Measurements from ENCODE around the gene EXOSC3. TPM values are rescaled to one million over a fixed set of nuclear protein-coding genes. Genes with fewer than 3 reads are reported as not detected.
A peak's percentile ranks its signal among the peaks of the same experiment; 100 is the strongest.
"Not testable (repeated sequence)": the region's sequence is repeated elsewhere in the genome, so short reads cannot be mapped to it uniquely, and the experiment has no call there.

The EXOSC3 gene
- polyA plus RNA-seq (ENCODE audit: low read depth in 6 of 6): 10 to 100 TPM; 28.9 to 39.5 (median 33.1) TPM

GRCh38 chr9:37784616-37785483 lies at the start of gene EXOSC3:
Gene EXOSC3 (minus strand): TSS chr9:37785064. CDS start chr9:37785044, 20 bp downstream.
- H3K27me3 Mint-ChIP-seq: peaks cover 0 to 12% (median 3%) of the 10 kb centered on the region in 3 donors
- ATAC-seq (ENCODE audit: low read depth in 2 of 2) (peak; percentile 93 to 95), DNase-seq (peak; percentile 81)
- peaks cover 4 to 18% of the 10 kb centered on the region in 2 donors for H3K36me3 Mint-ChIP-seq
- peak within 1 kb of the TSS; percentile 96 to 100 (median 98) for H3K4me3 Mint-ChIP-seq
- peaks cover 18 to 31% (median 25%) of the 10 kb centered on the region in 3 donors for H3K4me1 Mint-ChIP-seq
- H3K27ac Mint-ChIP-seq: peak within 1 kb of the TSS; percentile 93 to 99 (median 96)
- no peaks in the 10 kb centered on the region for H3K9me3 Mint-ChIP-seq

GRCh38 chr9:37827483-37828165 lies 42.8 kb upstream of the EXOSC3 start:
- H3K4me3 Mint-ChIP-seq: no peak overlapping the region
- DNase-seq: no peak
- peak overlapping the region in 1 of 6 donors; percentile 11 for H3K27ac Mint-ChIP-seq
- no peaks in the 10 kb centered on the region for H3K4me1 Mint-ChIP-seq
- H3K36me3 Mint-ChIP-seq: peaks cover 7 to 29% of the 10 kb centered on the region in 2 donors
- H3K27me3 Mint-ChIP-seq: no peaks in the 10 kb centered on the region
- H3K9me3 Mint-ChIP-seq: peaks cover 0 to 2% (median 0%) of the 10 kb centered on the region in 7 donors
- no peak for ATAC-seq (ENCODE audit: low read depth in 2 of 2)

- not testable (repeated sequence) for ATAC-seq (ENCODE audit: low read depth in 2 of 2); H3K9me3 Mint-ChIP-seq; H3K27ac Mint-ChIP-seq; DNase-seq; H3K4me3 Mint-ChIP-seq; H3K4me1 Mint-ChIP-seq; H3K27me3 Mint-ChIP-seq
- H3K36me3 Mint-ChIP-seq: peaks cover 7 to 49% of the 10 kb centered on the region in 2 donors
These were observed 40.3 kb upstream of the EXOSC3 start for GRCh38 chr9:37825174-37825573.

GRCh38 chr9:37820142-37820541 lies 35.3 kb upstream of the EXOSC3 start:
- ATAC-seq (ENCODE audit: low read depth in 2 of 2): no peak
- H3K4me3 Mint-ChIP-seq: no peak overlapping the region
- peaks cover 0 to 1% (median 0%) of the 10 kb centered on the region in 3 donors for H3K4me1 Mint-ChIP-seq
- no peak for DNase-seq
- H3K27ac Mint-ChIP-seq: no peak overlapping the region
- H3K36me3 Mint-ChIP-seq: peaks cover 0 to 29% of the 10 kb centered on the region in 2 donors
- H3K9me3 Mint-ChIP-seq: peaks cover 0 to 2% (median 0%) of the 10 kb centered on the region in 7 donors
- H3K27me3 Mint-ChIP-seq: no peaks in the 10 kb centered on the region

- Mint-ChIP-seq H3K4me1 (peaks cover 0 to 4% (median 0%) of the 10 kb centered on the region in 3 donors), H3K27ac (peak overlapping the region in 1 of 6 donors; percentile 69), H3K9me3 (no peaks in the 10 kb centered on the region), H3K36me3 (peaks cover 0 to 21% of the 10 kb centered on the region in 2 donors), H3K4me3 (no peak overlapping the region), H3K27me3 (no peaks in the 10 kb centered on the region)
- ATAC-seq (ENCODE audit: low read depth in 2 of 2) (no peak), DNase-seq (no peak)
These were observed 34.0 kb upstream of the EXOSC3 start for GRCh38 chr9:37818849-37819248.

GRCh38 chr9:37812773-37813379 lies 28.0 kb upstream of the EXOSC3 start:
- H3K4me1 Mint-ChIP-seq: peaks cover 2 to 8% (median 6%) of the 10 kb centered on the region in 3 donors
- H3K36me3 Mint-ChIP-seq: peaks cover 6 to 8% of the 10 kb centered on the region in 2 donors
- peak overlapping the region in 1 of 6 donors; percentile 44 for H3K27ac Mint-ChIP-seq
- DNase-seq: no peak
- no peak for ATAC-seq (ENCODE audit: low read depth in 2 of 2)
- no peaks in the 10 kb centered on the region for H3K27me3 Mint-ChIP-seq
- H3K9me3 Mint-ChIP-seq: no peaks in the 10 kb centered on the region
- H3K4me3 Mint-ChIP-seq: no peak overlapping the region

GRCh38 chr9:37811906-37812476 lies 27.1 kb upstream of the EXOSC3 start:
- peaks cover 6 to 8% of the 10 kb centered on the region in 2 donors for H3K36me3 Mint-ChIP-seq
- ATAC-seq (ENCODE audit: low read depth in 2 of 2): no peak
- no peaks in the 10 kb centered on the region for H3K27me3 Mint-ChIP-seq
- no peak for DNase-seq
- peak overlapping the region in 3 of 6 donors; percentile 16 to 70 (median 40) for H3K27ac Mint-ChIP-seq
- H3K4me3 Mint-ChIP-seq: no peak overlapping the region
- peaks cover 2 to 8% (median 6%) of the 10 kb centered on the region in 3 donors for H3K4me1 Mint-ChIP-seq
- H3K9me3 Mint-ChIP-seq: no peaks in the 10 kb centered on the region

GRCh38 chr9:37809676-37810075 lies 24.8 kb upstream of the EXOSC3 start:
- not testable (repeated sequence) for H3K36me3 Mint-ChIP-seq; ATAC-seq (ENCODE audit: low read depth in 2 of 2); H3K9me3 Mint-ChIP-seq; H3K4me3 Mint-ChIP-seq; DNase-seq; H3K27me3 Mint-ChIP-seq
- peak overlapping the region in 1 of 6 donors; percentile 51 for H3K27ac Mint-ChIP-seq
- peaks cover 6 to 10% (median 9%) of the 10 kb centered on the region in 3 donors for H3K4me1 Mint-ChIP-seq

- Mint-ChIP-seq H3K9me3 (peaks cover 0 to 2% (median 0%) of the 10 kb centered on the region in 7 donors), H3K4me3 (peak overlapping the region in 1 of 8 donors; percentile 67), H3K4me1 (peaks cover 18 to 28% (median 20%) of the 10 kb centered on the region in 3 donors), H3K27me3 (no peaks in the 10 kb centered on the region), H3K36me3 (peaks cover 3 to 4% of the 10 kb centered on the region in 2 donors), H3K27ac (peak overlapping the region in 1 of 6 donors; percentile 13)
- no peak for DNase-seq
- no peak for ATAC-seq (ENCODE audit: low read depth in 2 of 2)
These were observed 21.4 kb upstream of the EXOSC3 start for GRCh38 chr9:37806271-37806670.

- no peak for DNase-seq
- no peaks in the 10 kb centered on the region for H3K27me3 Mint-ChIP-seq
- no peaks in the 10 kb centered on the region for H3K36me3 Mint-ChIP-seq
- H3K9me3 Mint-ChIP-seq: peaks cover 0 to 2% (median 0%) of the 10 kb centered on the region in 7 donors
- peak overlapping the region; percentile 86 to 94 (median 91) for H3K4me3 Mint-ChIP-seq
- peaks cover 26 to 46% (median 32%) of the 10 kb centered on the region in 3 donors for H3K4me1 Mint-ChIP-seq
- peak overlapping the region in 2 of 6 donors; percentile 69 to 85 for H3K27ac Mint-ChIP-seq
- no peak for ATAC-seq (ENCODE audit: low read depth in 2 of 2)
These were observed 17.3 kb upstream of the EXOSC3 start for GRCh38 chr9:37801959-37802711.

GRCh38 chr9:37801287-37801850 lies 16.5 kb upstream of the EXOSC3 start:
- H3K4me3 Mint-ChIP-seq: peak overlapping the region; percentile 86 to 94 (median 91)
- H3K27ac Mint-ChIP-seq: peak overlapping the region in 5 of 6 donors; percentile 69 to 92 (median 72)
- H3K27me3 Mint-ChIP-seq: no peaks in the 10 kb centered on the region
- peaks cover 23 to 46% (median 32%) of the 10 kb centered on the region in 3 donors for H3K4me1 Mint-ChIP-seq
- H3K9me3 Mint-ChIP-seq: peaks cover 0 to 2% (median 0%) of the 10 kb centered on the region in 7 donors
- no peaks in the 10 kb centered on the region for H3K36me3 Mint-ChIP-seq
- DNase-seq: no peak
- ATAC-seq (ENCODE audit: low read depth in 2 of 2): peak; percentile 20 to 22

All from naive B cell (primary cell).